ENCODE results near the gene CMTR1. TPM values are rescaled to one million over a fixed set of nuclear protein-coding genes. Genes with fewer than 3 reads are reported as not detected.

CMTR1 gene
- total and polyA plus RNA-seq, 2 of the 13 experiments (the other 11 are each of a cell fraction or from before 2014, with no cell fraction given), result 19.7 to 55.2 TPM

GRCh38 chr6:37432916-37433656 lies at the start of gene CMTR1 (continued):
- TF ChIP-seq GABPA (IDR thresholded peaks at IDR 0.05; ENCODE audit: low read depth, low read length) (no peak), GABPA (CRISPR knock-in tag; IDR thresholded peaks at IDR 0.05; ENCODE audit: low read depth) (0 out of 2 replicates have a peak, but pooled peaks have one; percentile 12), ZBTB7B (CRISPR knock-in tag; IDR thresholded peaks at IDR 0.05) (peak; percentile 75), TFDP1 (CRISPR knock-in tag; IDR thresholded peaks at IDR 0.05; ENCODE audit: borderline replicate concordance) (peak; percentile 72; the same call in 1 of the 2 replicates), JUN (CRISPR knock-in tag; IDR thresholded peaks at IDR 0.05) (peak; percentile 44; the same call in 1 of the 2 replicates), RFXAP (CRISPR knock-in tag; IDR thresholded peaks at IDR 0.05; ENCODE audit: borderline replicate concordance) (peak; percentile 15; the same call in 1 of the 2 replicates), XBP1 (CRISPR knock-in tag; IDR thresholded peaks at IDR 0.05) (no peak), HIC2 (CRISPR knock-in tag; IDR thresholded peaks at IDR 0.05; ENCODE audit: low read depth) (no peak), TCF12 (IDR thresholded peaks at IDR 0.05) (no peak), TCF12 (CRISPR knock-in tag; IDR thresholded peaks at IDR 0.05) (peak; percentile 11; the same call in 1 of the 2 replicates), ZBTB38 (CRISPR knock-in tag; IDR thresholded peaks at IDR 0.05) (peak; percentile 81), ZNF274 (CRISPR knock-in tag; IDR thresholded peaks at IDR 0.05) (peak; percentile 89), HNF1A (IDR thresholded peaks at IDR 0.05; ENCODE audit: low read depth) (no peak), HNF1A (CRISPR knock-in tag; IDR thresholded peaks at IDR 0.05; ENCODE audit: borderline replicate concordance) (peak; percentile 81), TEAD3 (CRISPR knock-in tag; optimal IDR thresholded peaks at IDR 0.05; ENCODE audit: borderline replicate concordance) (peak; percentile 67), POLR2G (IDR thresholded peaks at IDR 0.05; ENCODE audit: low read depth, low read length) (peak; percentile 93), FOXO1 (CRISPR knock-in tag; IDR thresholded peaks at IDR 0.05) (peak; percentile 70; the same call in 1 of the 2 replicates), E2F5 (CRISPR knock-in tag; conservative IDR thresholded peaks at IDR 0.05) (peak; percentile 73; the same call in 1 of the 2 replicates), MIER2 (CRISPR knock-in tag; IDR thresholded peaks at IDR 0.05) (0 out of 2 replicates have a peak, but pooled peaks have one; percentile 27)

Measured in HepG2 (cell line).